ENCODE results near the gene CSNK1G2.

- TF ChIP-seq CTCF (IDR thresholded peaks at IDR 0.05) = no peak
- TF ChIP-seq, protein P1, sequence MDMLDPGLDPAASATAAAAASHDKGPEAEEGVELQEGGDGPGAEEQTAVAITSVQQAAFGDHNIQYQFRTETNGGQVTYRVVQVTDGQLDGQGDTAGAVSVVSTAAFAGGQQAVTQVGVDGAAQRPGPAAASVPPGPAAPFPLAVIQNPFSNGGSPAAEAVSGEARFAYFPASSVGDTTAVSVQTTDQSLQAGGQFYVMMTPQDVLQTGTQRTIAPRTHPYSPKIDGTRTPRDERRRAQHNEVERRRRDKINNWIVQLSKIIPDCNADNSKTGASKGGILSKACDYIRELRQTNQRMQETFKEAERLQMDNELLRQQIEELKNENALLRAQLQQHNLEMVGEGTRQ (CRISPR knock-in tag; IDR thresholded peaks at IDR 0.05) = no peak
These were observed 29.0 kb upstream of the CSNK1G2 start for GRCh38 chr19:1911995-1912394.

All from WTC11 (cell line).